GM12878 (cell line): Measurements from ENCODE around the gene TRHDE. TPM values are rescaled to one million over a fixed set of nuclear protein-coding genes. Genes with fewer than 3 reads are reported as not detected.

Experiments used
- ATAC-seq: fragments of 200-7000 bp; cut with Tn5 transposase; 3 replicates; pipeline ENCODE4 v1.9.1; 2020; ENCODE audit warnings: mild to moderate bottlenecking, moderate library complexity
- BruUV-seq: library from RNA; stranded (reverse); fragments of 400-500 nt; replicated peaks from 2 replicates; lab custom pipeline; 2021; lab: Mats Ljungman, UMichigan
- CTCF ChIA-PET: fragments of 300-600 bp; sonication (Branson Sonifier 250); formaldehyde crosslinking; extraction: SDS; loops from one replicate; lab custom pipeline; 2021; ENCODE audit warnings: inconsistent platforms; lab: Yijun Ruan, JAX
- POLR2A ChIA-PET: fragments of 350-600 bp; formaldehyde crosslinking; extraction: SDS; loops from one replicate; lab custom pipeline; 2021; ENCODE audit warnings: inconsistent platforms; lab: Charles Lee
- RAD21 ChIA-PET: fragments of 300-600 bp; sonication (Branson Sonifier 250); formaldehyde crosslinking; loops from one replicate; lab custom pipeline; 2023; ENCODE audit warnings: antibody characterized with exemption; ENCODE audit not compliant: unreplicated experiment; lab: Charles Lee
- SMC1A ChIA-PET: fragments of 300-600 bp; sonication (Branson Sonifier 250); formaldehyde crosslinking; loops from one replicate; lab custom pipeline; 2023; ENCODE audit not compliant: unreplicated experiment, uncharacterized antibody; lab: Charles Lee
- DNase-seq: peaks from one replicate; pipeline ENCODE4 v3.0.0-alpha.2; 2011; ENCODE audit warnings: low read depth, low spot score
- FAIRE-seq: peaks from 3 replicates; lab custom pipeline; 2011; peaks lifted over from hg19 to GRCh38; lab: Jason Lieb, UNC
- H2AFZ ChIP-seq: 2 replicates; pipeline ENCODE4 v1.6.0; 2011; ENCODE audit warnings: low read depth, low read length, control low read depth; ENCODE audit not compliant: control insufficient read depth
- H3K27ac ChIP-seq: 2 replicates; pipeline ENCODE4 v1.5.1; 2011; ENCODE audit warnings: control low read depth; ENCODE audit not compliant: control insufficient read depth, insufficient read depth
- H3K27me3 ChIP-seq, 2 experiments: replicated peaks in 1 of 2; 2 replicates each; pipeline versions ENCODE4 v1.6.0 to v1.6.1; 2011; ENCODE audit warnings: low read length in 1 of 2; ENCODE audit not compliant: control insufficient read depth in 2 of 2, insufficient read depth in 2 of 2
- H3K36me3 ChIP-seq, 2 experiments: 2 replicates each; pipeline ENCODE4 v1.5.1; 2011; ENCODE audit warnings: low read length in 1 of 2; ENCODE audit not compliant: control insufficient read depth in 2 of 2, insufficient read depth in 2 of 2
- H3K4me1 ChIP-seq: 2 replicates; pipeline ENCODE4 v1.6.1; 2011; ENCODE audit warnings: mild to moderate bottlenecking, low read length, moderate library complexity, mixed read lengths; ENCODE audit not compliant: control insufficient read depth, insufficient read depth
- H3K4me2 ChIP-seq: 2 replicates; pipeline ENCODE4 v1.6.0; 2011; ENCODE audit warnings: control low read depth; ENCODE audit not compliant: control insufficient read depth, insufficient read depth
- H3K4me3 ChIP-seq: fragments of 200-600 bp; sonication (generic); 2 replicates; pipeline ENCODE4 v1.5.1; 2016
- H3K79me2 ChIP-seq: 2 replicates; pipeline ENCODE4 v1.6.0; 2011; ENCODE audit warnings: low read length; ENCODE audit not compliant: control insufficient read depth, insufficient read depth
- H3K9ac ChIP-seq: 2 replicates; pipeline ENCODE4 v1.8.0; 2011; ENCODE audit warnings: low read length, control low read depth, mixed read lengths; ENCODE audit not compliant: control insufficient read depth, insufficient read depth
- H3K9me3 ChIP-seq: replicated peaks from 3 replicates; pipeline ENCODE4 v1.5.1; 2011; ENCODE audit warnings: mild to moderate bottlenecking, low read length; ENCODE audit not compliant: control insufficient read depth, insufficient read depth
- H4K20me1 ChIP-seq: 2 replicates; pipeline ENCODE4 v1.6.0; 2011; ENCODE audit not compliant: control insufficient read depth, insufficient read depth
- E2F8 ChIP-seq: fragments of 450-650 bp; IDR thresholded peaks from 2 replicates; pipeline ENCODE4 v1.6.1; 2018; ENCODE audit warnings: mild to moderate bottlenecking, low read depth, moderate library complexity; ENCODE audit not compliant: partially characterized antibody
- EZH2 ChIP-seq: IDR thresholded peaks from 2 replicates; pipeline ENCODE4 v1.6.1; 2012; ENCODE audit warnings: low read depth, mild to moderate bottlenecking, control low read depth, inconsistent platforms, low read length, borderline replicate concordance; ENCODE audit not compliant: control insufficient read depth
- HSF1 ChIP-seq: fragments of 150-350 bp; IDR thresholded peaks from 2 replicates; pipeline ENCODE4 v1.6.1; 2014; ENCODE audit warnings: mild to moderate bottlenecking, low read depth, low read length
- POLR2AphosphoS2 ChIP-seq: IDR thresholded peaks from 2 replicates; pipeline ENCODE4 v1.6.1; 2011; ENCODE audit warnings: low read depth, mild to moderate bottlenecking, low read length, improper control_type of control experiment, moderate library complexity
- PRDM15 ChIP-seq: fragments of 450-650 bp; formaldehyde crosslinking; IDR thresholded peaks from 2 replicates; pipeline ENCODE4 v1.4.0; 2020; ENCODE audit warnings: mild to moderate bottlenecking, moderate library complexity
- SMARCA5 ChIP-seq: fragments of 450-650 bp; IDR thresholded peaks from 2 replicates; pipeline ENCODE4 v1.6.1; 2017; ENCODE audit warnings: mild to moderate bottlenecking
- TCF7 ChIP-seq: IDR thresholded peaks from 2 replicates; pipeline ENCODE4 v1.6.1; 2014; ENCODE audit warnings: antibody characterized with exemption, borderline replicate concordance
- ZBTB40 ChIP-seq: fragments of 450-650 bp; IDR thresholded peaks from 2 replicates; pipeline ENCODE4 v1.6.1; 2016; ENCODE audit warnings: mild to moderate bottlenecking, moderate library complexity, borderline replicate concordance
- ZNF274 ChIP-seq: IDR thresholded peaks from one replicate; pipeline ENCODE4 v1.8.0; 2011; ENCODE audit not compliant: insufficient read length, insufficient read depth
- ZNF384 ChIP-seq: IDR thresholded peaks from 2 replicates; pipeline ENCODE4 v1.6.1; 2012; ENCODE audit warnings: low read depth, mild to moderate bottlenecking, low read length, improper control_type of control experiment, borderline replicate concordance
- WGBS: methylation state at CpG from one replicate; pipeline ENCODE4 v1.1.6; 2016; ENCODE audit warnings: low lambda C conversion rate; ENCODE audit not compliant: insufficient replicate concordance, insufficient coverage; ENCODE audit errors: missing lambda C conversion rate; 5-methylcytosine and 5-hydroxymethylcytosine counted together
- in situ Hi-C: fragments of 300-500 bp; cut with MboI; formaldehyde crosslinking; loops from 9 replicates; pipeline ENCODE4 v1.14.3; 2018; ENCODE audit warnings: mixed read lengths
- intact Hi-C: fragments of 100-400 bp; cut with micrococcal nuclease; formaldehyde crosslinking; loops from one replicate; pipeline ENCODE4 v1.14.2; 2022; ENCODE audit not compliant: unreplicated experiment
- polyA plus RNA-seq, 11 experiments: library from polyadenylated mRNA; depleted of rRNA in 4 of 11; unstranded in 6 of 11; stranded (reverse) in 5 of 11; fragments of >200 nt; fragmentation: Nextera tagmentation in 4 of 11; fragmentation: Illumina TruSeq in 1 of 11; extraction: Ambion mirVana in 4 of 11; extraction: Trizol in 1 of 11; gene quantifications; 1 replicate in 1 of 11; 2 replicates in 10 of 11; pipeline versions ENCODE4 v1.2.1 to v1.2.3, GENCODE V29; 2011 to 2016; ENCODE audit warnings: inconsistent platforms in 2 of 11, missing spikeins in 2 of 11, low read depth in 1 of 11
- total RNA-seq, 4 experiments: library from RNA; depleted of rRNA in 3 of 4; stranded (reverse); fragments of >200 nt in 3 of 4; fragmentation: Illumina TruSeq in 1 of 4; extraction: Trizol in 1 of 4; gene quantifications; 2 replicates each; pipeline versions ENCODE4 v1.2.1 to v1.2.3, GENCODE V29; 2013 to 2021

TRHDE gene
- total and polyA plus RNA-seq, 10 of the 15 experiments (the other 5 are each of a cell fraction or from before 2014, with no cell fraction given): not detected

GRCh38 chr12:72499244-72499643 lies 227.1 kb downstream of the TRHDE start:
- Histone ChIP-seq H3K4me3 (no peak overlapping the region), H3K4me1 (no peaks in the 10 kb centered on the region), H3K79me2 (no peaks in the 10 kb centered on the region), H3K9me3 (no peaks in the 10 kb centered on the region), H3K4me2 (no peak overlapping the region), H4K20me1 (no peaks in the 10 kb centered on the region), H3K27ac (no peak overlapping the region), H3K9ac (no peak overlapping the region), H2AFZ (no peak overlapping the region), H3K36me3 (no peaks in the 10 kb centered on the region), H3K27me3 (no peaks in the 10 kb centered on the region)
- intact Hi-C loops (no loop called here), in situ Hi-C loops (no loop called here)
- ATAC-seq (no peak), FAIRE-seq (no peak), DNase-seq (no peak)
- SMC1A ChIA-PET: no interaction called here
- POLR2A ChIA-PET: no interaction called here
- BruUV-seq: no TSS peak
- CTCF ChIA-PET: no interaction called here
- 14% methylated on average over 5 of the region's 5 CpGs for WGBS
- RAD21 ChIA-PET: no interaction called here
- no peak for TF ChIP-seq HSF1
- TF ChIP-seq POLR2AphosphoS2: no peak
- no peak for TF ChIP-seq TCF7
- TF ChIP-seq ZNF274: no peak
- no peak for TF ChIP-seq PRDM15 (CRISPR knock-in tag)
- TF ChIP-seq ZBTB40: no peak
- TF ChIP-seq SMARCA5: no peak
- TF ChIP-seq EZH2: no peak
- no peak for TF ChIP-seq E2F8
- no peak for TF ChIP-seq ZNF384
